Stimulated activated naive CD8-positive, alpha-beta T cell treated with anti-CD3 and anti-CD28 coated beads, Interleukin-15, Interleukin-2, amounts not matched to agents 100 ng/mL and 50 ng/mL, for 24 hours (primary cell): ENCODE data around the gene CYFIP1.

ENCODE experiments used
- H3K27ac Mint-ChIP-seq: one replicate; pipeline ENCODE4 v1.8.0; 2021; ENCODE audit warnings: mild to moderate bottlenecking, mixed read lengths
- H3K27me3 Mint-ChIP-seq: one replicate; pipeline ENCODE4 v1.8.0; 2021; ENCODE audit warnings: mixed read lengths
- H3K36me3 Mint-ChIP-seq: one replicate; pipeline ENCODE4 v1.8.0; 2021; ENCODE audit warnings: low read depth, mixed read lengths
- H3K4me1 Mint-ChIP-seq: one replicate; pipeline ENCODE4 v1.8.0; 2021; ENCODE audit warnings: low read depth, mixed read lengths
- H3K4me3 Mint-ChIP-seq: one replicate; pipeline ENCODE4 v1.8.0; 2021; ENCODE audit warnings: mild to moderate bottlenecking, mixed read lengths
- H3K9me3 Mint-ChIP-seq: one replicate; pipeline ENCODE4 v1.8.0; 2021; ENCODE audit warnings: mixed read lengths

Gene CYFIP1

DNA sequence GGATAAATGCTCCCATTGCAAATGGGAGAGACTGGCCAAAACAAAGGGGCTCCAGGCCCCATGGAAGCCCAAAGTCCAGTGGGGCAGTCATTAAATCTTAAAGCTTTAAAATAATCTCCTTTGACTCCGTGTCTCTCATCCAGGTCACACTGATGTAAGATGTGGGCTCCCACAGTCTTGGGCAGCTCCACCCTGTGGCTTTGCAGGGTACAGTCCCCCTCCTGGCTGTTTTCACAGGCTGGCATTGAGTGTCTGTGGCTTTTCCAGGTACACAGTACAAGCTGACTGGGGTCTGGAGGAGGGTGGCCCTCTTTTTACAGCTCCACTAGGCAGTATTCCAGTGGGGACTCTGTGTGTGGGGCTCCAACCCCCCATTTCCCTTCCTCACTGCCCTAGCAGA lies 95.8 kb downstream of the CYFIP1 start:
- no peak overlapping the region for H3K27ac Mint-ChIP-seq
- H3K27me3 Mint-ChIP-seq = no peaks in the 10 kb centered on the region
- no peaks in the 10 kb centered on the region for H3K4me1 Mint-ChIP-seq
- no peaks in the 10 kb centered on the region for H3K9me3 Mint-ChIP-seq
- peaks cover 4% of the 10 kb centered on the region for H3K36me3 Mint-ChIP-seq
- H3K4me3 Mint-ChIP-seq = no peak overlapping the region

- Mint-ChIP-seq H3K27ac (no peak overlapping the region), H3K9me3 (no peaks in the 10 kb centered on the region), H3K4me1 (no peaks in the 10 kb centered on the region), H3K27me3 (no peaks in the 10 kb centered on the region), H3K36me3 (peaks cover 9% of the 10 kb centered on the region), H3K4me3 (no peak overlapping the region)
Observed at GRCh38 chr15:22883196-22883595, 97.0 kb downstream of the CYFIP1 start.

DNA sequence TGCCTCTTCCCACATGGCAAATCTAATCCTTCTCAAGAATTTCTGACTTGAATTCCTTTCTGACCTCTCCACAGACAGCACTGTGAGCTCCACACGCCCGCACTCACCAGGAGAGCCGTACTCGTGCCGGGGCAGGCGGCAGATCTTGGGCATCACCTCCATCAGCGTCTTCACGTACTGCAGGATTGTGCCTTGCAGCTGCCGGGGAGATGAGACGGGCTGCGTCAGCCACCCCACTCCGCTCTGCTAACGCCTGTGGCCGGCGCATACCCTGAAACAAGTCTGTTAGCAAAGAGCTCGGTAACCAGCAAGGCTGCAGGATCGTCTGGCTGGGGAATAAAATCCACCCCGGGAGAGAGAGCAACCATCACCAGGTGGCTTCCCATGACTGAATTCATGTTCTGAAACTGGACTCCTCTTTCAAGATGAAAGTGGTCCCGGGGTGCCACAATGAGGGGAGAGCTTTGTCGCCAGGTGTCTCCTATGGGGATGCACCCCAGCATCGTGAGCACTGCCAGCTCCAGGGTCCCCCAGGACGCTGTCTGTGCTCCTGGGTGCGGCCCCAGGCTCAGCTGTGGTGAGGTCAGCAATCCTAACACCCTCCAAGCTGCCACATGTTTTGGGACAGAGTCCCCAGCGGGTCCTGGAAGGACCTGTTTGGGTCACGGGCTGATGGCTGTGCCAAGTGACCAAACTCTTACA lies 98.3 kb downstream of the CYFIP1 start:
- Mint-ChIP-seq H3K4me3 (no peak overlapping the region), H3K27ac (no peak overlapping the region), H3K36me3 (peaks cover 11% of the 10 kb centered on the region), H3K4me1 (no peaks in the 10 kb centered on the region), H3K9me3 (no peaks in the 10 kb centered on the region), H3K27me3 (no peaks in the 10 kb centered on the region)

- Mint-ChIP-seq H3K27me3 (no peaks in the 10 kb centered on the region), H3K27ac (no peak overlapping the region), H3K4me3 (no peak overlapping the region), H3K4me1 (no peaks in the 10 kb centered on the region), H3K36me3 (peaks cover 11% of the 10 kb centered on the region), H3K9me3 (no peaks in the 10 kb centered on the region)
Observed at GRCh38 chr15:22880981-22881738, 99.0 kb downstream of the CYFIP1 start.

- no peaks in the 10 kb centered on the region for H3K4me1 Mint-ChIP-seq
- peaks cover 11% of the 10 kb centered on the region for H3K36me3 Mint-ChIP-seq
- no peaks in the 10 kb centered on the region for H3K27me3 Mint-ChIP-seq
- H3K27ac Mint-ChIP-seq = no peak overlapping the region
- no peaks in the 10 kb centered on the region for H3K9me3 Mint-ChIP-seq
- no peak overlapping the region for H3K4me3 Mint-ChIP-seq
Observed at GRCh38 chr15:22880068-22880980, 99.8 kb downstream of the CYFIP1 start.

DNA sequence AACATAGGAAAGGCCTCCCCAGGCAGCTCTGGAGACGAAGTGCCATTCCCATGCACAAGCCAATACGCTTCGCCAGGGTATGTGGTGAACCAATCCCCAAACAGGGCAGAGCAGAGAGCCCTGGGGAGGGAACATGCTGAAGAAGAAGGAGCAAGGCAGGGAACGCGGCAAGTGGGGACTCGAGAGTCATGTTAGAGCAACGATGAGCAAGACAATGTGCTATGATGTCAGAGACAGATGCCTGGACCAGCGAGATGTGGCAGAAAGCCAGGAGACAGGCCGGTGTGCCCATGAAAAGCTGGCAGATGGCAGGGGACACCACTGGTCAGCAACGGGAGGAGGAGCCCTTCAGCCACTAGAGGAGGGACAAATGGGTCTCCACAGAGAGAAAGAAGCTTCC lies 102.1 kb downstream of the CYFIP1 start:
- Mint-ChIP-seq H3K27me3 (no peaks in the 10 kb centered on the region), H3K4me3 (no peak overlapping the region), H3K4me1 (no peaks in the 10 kb centered on the region), H3K36me3 (peaks cover 11% of the 10 kb centered on the region), H3K9me3 (no peaks in the 10 kb centered on the region), H3K27ac (no peak overlapping the region)

- H3K4me1 Mint-ChIP-seq = no peaks in the 10 kb centered on the region
- no peak overlapping the region for H3K4me3 Mint-ChIP-seq
- peaks cover 11% of the 10 kb centered on the region for H3K36me3 Mint-ChIP-seq
- H3K9me3 Mint-ChIP-seq = no peaks in the 10 kb centered on the region
- H3K27me3 Mint-ChIP-seq = no peaks in the 10 kb centered on the region
- H3K27ac Mint-ChIP-seq = no peak overlapping the region
Observed at GRCh38 chr15:22877607-22878006, 102.6 kb downstream of the CYFIP1 start.

- no peaks in the 10 kb centered on the region for H3K9me3 Mint-ChIP-seq
- no peak overlapping the region for H3K27ac Mint-ChIP-seq
- H3K27me3 Mint-ChIP-seq = no peaks in the 10 kb centered on the region
- no peak overlapping the region for H3K4me3 Mint-ChIP-seq
- peaks cover 11% of the 10 kb centered on the region for H3K36me3 Mint-ChIP-seq
- no peaks in the 10 kb centered on the region for H3K4me1 Mint-ChIP-seq
Observed at GRCh38 chr15:22877117-22877516, 103.1 kb downstream of the CYFIP1 start.

- Mint-ChIP-seq H3K27me3 (no peaks in the 10 kb centered on the region), H3K36me3 (peaks cover 9% of the 10 kb centered on the region), H3K27ac (no peak overlapping the region), H3K4me1 (no peaks in the 10 kb centered on the region), H3K9me3 (no peaks in the 10 kb centered on the region), H3K4me3 (no peak overlapping the region)
Observed at GRCh38 chr15:22874966-22875365, 105.2 kb downstream of the CYFIP1 start.

GRCh38 chr15:22874256-22874655 lies 105.9 kb downstream of the CYFIP1 start:
- Mint-ChIP-seq H3K4me3 (no peak overlapping the region), H3K27ac (no peak overlapping the region), H3K9me3 (no peaks in the 10 kb centered on the region), H3K4me1 (no peaks in the 10 kb centered on the region), H3K27me3 (no peaks in the 10 kb centered on the region), H3K36me3 (peaks cover 16% of the 10 kb centered on the region)

DNA sequence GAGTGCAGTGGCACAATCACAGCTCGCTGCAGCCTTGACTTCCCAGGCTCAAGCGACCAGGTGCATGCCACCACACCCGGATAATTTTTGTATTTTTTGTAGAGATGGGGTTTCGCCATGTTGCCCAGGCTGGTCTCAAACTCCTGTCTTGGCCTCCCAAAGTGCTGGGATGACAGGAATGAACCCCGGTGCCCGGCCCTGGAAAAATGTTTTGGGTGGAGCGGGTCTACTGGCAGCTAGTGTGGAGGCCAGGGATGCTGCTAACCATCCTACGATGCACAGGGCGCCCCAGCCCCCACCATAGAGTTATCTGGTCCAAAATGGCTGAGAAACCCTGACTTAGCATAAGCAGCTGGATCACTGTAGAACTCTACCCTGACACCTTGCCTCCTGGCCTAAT lies 106.3 kb downstream of the CYFIP1 start:
- no peaks in the 10 kb centered on the region for H3K27me3 Mint-ChIP-seq
- H3K9me3 Mint-ChIP-seq = no peaks in the 10 kb centered on the region
- no peak overlapping the region for H3K27ac Mint-ChIP-seq
- peaks cover 21% of the 10 kb centered on the region for H3K36me3 Mint-ChIP-seq
- H3K4me1 Mint-ChIP-seq = no peaks in the 10 kb centered on the region
- H3K4me3 Mint-ChIP-seq = no peak overlapping the region

- no peak overlapping the region for H3K4me3 Mint-ChIP-seq
- H3K9me3 Mint-ChIP-seq = no peaks in the 10 kb centered on the region
- no peaks in the 10 kb centered on the region for H3K27me3 Mint-ChIP-seq
- peaks cover 21% of the 10 kb centered on the region for H3K36me3 Mint-ChIP-seq
- H3K4me1 Mint-ChIP-seq = no peaks in the 10 kb centered on the region
- no peak overlapping the region for H3K27ac Mint-ChIP-seq
Observed at GRCh38 chr15:22872936-22873701, 107.0 kb downstream of the CYFIP1 start.

GRCh38 chr15:22871481-22872086 lies 108.6 kb downstream of the CYFIP1 start:
- Mint-ChIP-seq H3K4me1 (no peaks in the 10 kb centered on the region), H3K27ac (no peak overlapping the region), H3K36me3 (peaks cover 35% of the 10 kb centered on the region), H3K4me3 (no peak overlapping the region), H3K9me3 (no peaks in the 10 kb centered on the region), H3K27me3 (no peaks in the 10 kb centered on the region)

DNA sequence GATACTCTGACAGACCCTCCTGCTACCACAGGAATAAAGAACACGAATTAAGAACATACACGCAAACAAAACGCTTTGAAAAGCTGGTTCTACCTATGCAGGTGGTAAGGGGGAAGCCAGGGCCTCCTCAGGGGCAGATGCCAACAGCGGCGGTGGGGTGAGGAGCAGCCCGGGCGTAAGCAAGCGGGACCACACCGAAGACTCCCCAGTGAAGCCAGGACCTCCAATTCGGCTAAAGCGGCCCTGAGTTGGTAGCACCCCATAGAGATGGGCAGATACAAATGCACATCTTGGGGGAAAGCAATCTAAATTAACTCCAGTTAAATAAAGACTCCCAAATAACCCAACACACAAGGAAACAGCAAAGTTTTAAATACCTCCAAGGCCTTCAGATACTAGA lies 109.3 kb downstream of the CYFIP1 start:
- H3K27ac Mint-ChIP-seq = no peak overlapping the region
- peaks cover 4% of the 10 kb centered on the region for H3K4me1 Mint-ChIP-seq
- no peaks in the 10 kb centered on the region for H3K27me3 Mint-ChIP-seq
- H3K9me3 Mint-ChIP-seq = no peaks in the 10 kb centered on the region
- peaks cover 42% of the 10 kb centered on the region for H3K36me3 Mint-ChIP-seq
- no peak overlapping the region for H3K4me3 Mint-ChIP-seq
